ENCODE results near the gene SQOR.

SQOR gene

GRCh38 chr15:45690581-45691260 lies 55.9 kb downstream of the SQOR start:
- TF ChIP-seq EP300 (IDR thresholded peaks at IDR 0.05; ENCODE audit: borderline replicate concordance) (no peak), USF1 (IDR thresholded peaks at IDR 0.05) (no peak), FOXM1 (IDR thresholded peaks at IDR 0.05; ENCODE audit: borderline replicate concordance, low read depth) (no peak), TEAD4 (IDR thresholded peaks at IDR 0.05) (no peak), ZBTB7A (IDR thresholded peaks at IDR 0.05; ENCODE audit: low read depth) (no peak), TAF1 (IDR thresholded peaks at IDR 0.05; ENCODE audit: low read depth) (no peak), YY1 (IDR thresholded peaks at IDR 0.05; ENCODE audit: low read depth) (no peak), CREB1 (IDR thresholded peaks at IDR 0.05; ENCODE audit: low read depth) (no peak), CEBPB (IDR thresholded peaks at IDR 0.05) (no peak), TCF12 (IDR thresholded peaks at IDR 0.05; ENCODE audit: low read depth) (no peak), RAD21 (IDR thresholded peaks at IDR 0.05; ENCODE audit: low read depth) (no peak), REST (IDR thresholded peaks at IDR 0.05; ENCODE audit: low read depth) (no peak), NFIC (IDR thresholded peaks at IDR 0.05) (no peak), MAX (IDR thresholded peaks at IDR 0.05) (no peak), EGR1 (IDR thresholded peaks at IDR 0.05) (no peak)

- TF ChIP-seq TCF12 (IDR thresholded peaks at IDR 0.05; ENCODE audit: low read depth) = no peak
- no peak for TF ChIP-seq REST (IDR thresholded peaks at IDR 0.05; ENCODE audit: low read depth)
- no peak for TF ChIP-seq ZBTB7A (IDR thresholded peaks at IDR 0.05; ENCODE audit: low read depth)
- TF ChIP-seq MAX (IDR thresholded peaks at IDR 0.05) = no peak
- TF ChIP-seq FOXM1 (IDR thresholded peaks at IDR 0.05; ENCODE audit: borderline replicate concordance, low read depth) = no peak
- no peak for TF ChIP-seq EGR1 (IDR thresholded peaks at IDR 0.05)
- TF ChIP-seq CREB1 (IDR thresholded peaks at IDR 0.05; ENCODE audit: low read depth) = no peak
- TF ChIP-seq TAF1 (IDR thresholded peaks at IDR 0.05; ENCODE audit: low read depth) = no peak
- TF ChIP-seq EP300 (IDR thresholded peaks at IDR 0.05; ENCODE audit: borderline replicate concordance) = no peak
- no peak for TF ChIP-seq NFIC (IDR thresholded peaks at IDR 0.05)
- no peak for TF ChIP-seq RAD21 (IDR thresholded peaks at IDR 0.05; ENCODE audit: low read depth)
- TF ChIP-seq TEAD4 (IDR thresholded peaks at IDR 0.05) = no peak
- TF ChIP-seq USF1 (IDR thresholded peaks at IDR 0.05) = no peak
- no peak for TF ChIP-seq CEBPB (IDR thresholded peaks at IDR 0.05)
- TF ChIP-seq YY1 (IDR thresholded peaks at IDR 0.05; ENCODE audit: low read depth) = no peak
Measured at GRCh38 chr15:45701108-45701507, 66.3 kb downstream of the SQOR start.

GRCh38 chr15:45702041-45702440 lies 67.2 kb downstream of the SQOR start:
- TF ChIP-seq ZBTB7A (IDR thresholded peaks at IDR 0.05; ENCODE audit: low read depth) (no peak), MAX (IDR thresholded peaks at IDR 0.05) (no peak), REST (IDR thresholded peaks at IDR 0.05; ENCODE audit: low read depth) (no peak), NFIC (IDR thresholded peaks at IDR 0.05) (no peak), RAD21 (IDR thresholded peaks at IDR 0.05; ENCODE audit: low read depth) (no peak), CEBPB (IDR thresholded peaks at IDR 0.05) (no peak), YY1 (IDR thresholded peaks at IDR 0.05; ENCODE audit: low read depth) (no peak), FOXM1 (IDR thresholded peaks at IDR 0.05; ENCODE audit: borderline replicate concordance, low read depth) (no peak), TEAD4 (IDR thresholded peaks at IDR 0.05) (no peak), CREB1 (IDR thresholded peaks at IDR 0.05; ENCODE audit: low read depth) (no peak), TCF12 (IDR thresholded peaks at IDR 0.05; ENCODE audit: low read depth) (no peak), EGR1 (IDR thresholded peaks at IDR 0.05) (no peak), USF1 (IDR thresholded peaks at IDR 0.05) (no peak), TAF1 (IDR thresholded peaks at IDR 0.05; ENCODE audit: low read depth) (no peak), EP300 (IDR thresholded peaks at IDR 0.05; ENCODE audit: borderline replicate concordance) (no peak)

All from Ishikawa (cell line).